WTC11 (cell line): ENCODE measurements around the gene CHN1. TPM values are rescaled to one million over a fixed set of nuclear protein-coding genes. Genes with fewer than 3 reads are reported as not detected.

Source experiments
- ATAC-seq: fragments of 200-7000 bp; cut with Tn5 transposase; 2 replicates; pipeline ENCODE4 v1.10.0; 2021; ENCODE audit warnings: mild to moderate bottlenecking, moderate library complexity
- CTCF ChIA-PET: fragments of 300-600 bp; sonication (Branson Sonifier 250); formaldehyde crosslinking; loops from one replicate; lab custom pipeline; 2021; ENCODE audit warnings: antibody characterized with exemption; lab: Charles Lee
- POLR2A ChIA-PET: fragments of 350-600 bp; sonication (Branson Sonifier 250); formaldehyde crosslinking; loops from one replicate; lab custom pipeline; 2021; ENCODE audit warnings: antibody characterized with exemption; lab: Charles Lee
- DNase-seq: peaks from one replicate; pipeline ENCODE4 v3.0.0; 2021; ENCODE audit warnings: low spot score
- H3K27ac Mint-ChIP-seq: 2 replicates; pipeline ENCODE4 v1.8.0; 2021; ENCODE audit warnings: mixed read lengths
- H3K27me3 Mint-ChIP-seq: 2 replicates; pipeline ENCODE4 v1.8.0; 2021; ENCODE audit warnings: low read depth, mild to moderate bottlenecking, moderate library complexity, mixed read lengths
- H3K36me3 Mint-ChIP-seq: 2 replicates; pipeline ENCODE4 v1.8.0; 2021; ENCODE audit warnings: mixed read lengths
- H3K4me1 Mint-ChIP-seq: 2 replicates; pipeline ENCODE4 v1.8.0; 2022; ENCODE audit warnings: mixed read lengths
- H3K4me3 Mint-ChIP-seq: 2 replicates; pipeline ENCODE4 v1.8.0; 2021; ENCODE audit warnings: mild to moderate bottlenecking, moderate library complexity, mixed read lengths
- H3K9me3 Mint-ChIP-seq: 2 replicates; pipeline ENCODE4 v1.8.0; 2021; ENCODE audit warnings: mixed read lengths
- ATF1 ChIP-seq: sonication (generic); formaldehyde crosslinking; IDR thresholded peaks from 2 replicates; pipeline ENCODE4 v1.8.1; 2023; ENCODE audit warnings: mild to moderate bottlenecking, moderate library complexity, missing genetic modification reagents
- ATF6 ChIP-seq: sonication (generic); formaldehyde crosslinking; IDR thresholded peaks from 2 replicates; pipeline ENCODE4 v1.8.1; 2023; ENCODE audit warnings: mild to moderate bottlenecking, missing genetic modification reagents
- CREB1 ChIP-seq: sonication (generic); formaldehyde crosslinking; IDR thresholded peaks from 2 replicates; pipeline ENCODE4 v1.8.0; 2023; ENCODE audit warnings: mild to moderate bottlenecking, missing genetic modification reagents
- FOXJ3 ChIP-seq: sonication (generic); formaldehyde crosslinking; IDR thresholded peaks from 2 replicates; pipeline ENCODE4 v1.9.0; 2021; ENCODE audit warnings: missing genetic modification reagents, mild to moderate bottlenecking, borderline replicate concordance
- FOXK1 ChIP-seq: sonication (generic); formaldehyde crosslinking; IDR thresholded peaks from 2 replicates; pipeline ENCODE4 v1.8.0; 2022; ENCODE audit warnings: mild to moderate bottlenecking, moderate library complexity, missing genetic modification reagents
- JAZF1 ChIP-seq: fragments of 250-450 bp; sonication (Bioruptor Pico); IDR thresholded peaks from 2 replicates; pipeline ENCODE4 v1.9.0; 2021; ENCODE audit warnings: moderate library complexity, mild to moderate bottlenecking, inconsistent platforms
- JUN ChIP-seq: sonication (generic); formaldehyde crosslinking; IDR thresholded peaks from 2 replicates; pipeline ENCODE4 v1.8.0; 2023; ENCODE audit warnings: mild to moderate bottlenecking, missing genetic modification reagents
- KAT7 ChIP-seq: sonication (generic); formaldehyde crosslinking; IDR thresholded peaks from 2 replicates; pipeline ENCODE4 v1.8.1; 2023; ENCODE audit warnings: missing genetic modification reagents, mild to moderate bottlenecking, borderline replicate concordance
- MXD4 ChIP-seq: fragments of 250-450 bp; sonication (Bioruptor Pico); IDR thresholded peaks from 2 replicates; pipeline ENCODE4 v1.8.0; 2021; ENCODE audit warnings: mild to moderate bottlenecking, moderate library complexity, borderline replicate concordance
- NR3C1 ChIP-seq: sonication (generic); formaldehyde crosslinking; conservative IDR thresholded peaks from 2 replicates; pipeline ENCODE4 v1.8.1; 2023; ENCODE audit warnings: low read depth, mild to moderate bottlenecking, missing genetic modification reagents
- RELA ChIP-seq: sonication (generic); formaldehyde crosslinking; IDR thresholded peaks from 2 replicates; pipeline ENCODE4 v1.8.1; 2022; ENCODE audit warnings: missing genetic modification reagents, mild to moderate bottlenecking, borderline replicate concordance
- STAT6 ChIP-seq: sonication (generic); formaldehyde crosslinking; conservative IDR thresholded peaks from 2 replicates; pipeline ENCODE4 v1.8.1; 2023; ENCODE audit warnings: mild to moderate bottlenecking, low read depth, missing genetic modification reagents, moderate library complexity
- TCF7 ChIP-seq: sonication (generic); formaldehyde crosslinking; IDR thresholded peaks from 2 replicates; pipeline ENCODE4 v1.8.0; 2022; ENCODE audit warnings: mild to moderate bottlenecking, low read depth, missing genetic modification reagents, moderate library complexity
- TEAD1 ChIP-seq: sonication (generic); formaldehyde crosslinking; IDR thresholded peaks from 2 replicates; pipeline ENCODE4 v1.8.0; 2022; ENCODE audit warnings: mild to moderate bottlenecking, missing genetic modification reagents
- USF1 ChIP-seq: sonication (generic); formaldehyde crosslinking; IDR thresholded peaks from 2 replicates; pipeline ENCODE4 v1.8.0; 2022; ENCODE audit warnings: mild to moderate bottlenecking, missing genetic modification reagents
- ZBTB21 ChIP-seq: sonication (generic); formaldehyde crosslinking; IDR thresholded peaks from 2 replicates; pipeline ENCODE4 v1.8.1; 2023; ENCODE audit warnings: mild to moderate bottlenecking, missing genetic modification reagents, borderline replicate concordance
- ZNF121 ChIP-seq: sonication (generic); formaldehyde crosslinking; IDR thresholded peaks from 2 replicates; pipeline ENCODE4 v1.8.0; 2023; ENCODE audit warnings: missing genetic modification reagents
- ZNF232 ChIP-seq: sonication (generic); formaldehyde crosslinking; IDR thresholded peaks from 2 replicates; pipeline ENCODE4 v1.8.0; 2022; ENCODE audit warnings: mild to moderate bottlenecking, missing genetic modification reagents
- ZNF423 ChIP-seq: fragments of 250-450 bp; sonication (Bioruptor Pico); IDR thresholded peaks from 2 replicates; pipeline ENCODE4 v2.1.2; 2022; ENCODE audit warnings: mild to moderate bottlenecking, moderate library complexity
- ZNF671 ChIP-seq: fragments of 250-450 bp; sonication (Bioruptor Pico); IDR thresholded peaks from 2 replicates; pipeline ENCODE4 v1.8.0; 2021; ENCODE audit warnings: mild to moderate bottlenecking
- total RNA-seq: library from RNA; stranded (reverse); gene quantifications from 3 replicates; pipeline ENCODE4 v1.2.3, GENCODE V29; 2021

The CHN1 gene
- total RNA-seq, 1 experiment from 2014 or later = 30.0 TPM

GRCh38 chr2:174824068-174824467 lies 181.1 kb downstream of the CHN1 start:
- Mint-ChIP-seq H3K4me1 (peaks cover 40% of the 10 kb centered on the region), H3K27ac (peak overlapping the region; percentile 54)
- POLR2A ChIA-PET = no interaction called here

GRCh38 chr2:174821628-174822027 lies 183.6 kb downstream of the CHN1 start:
- H3K4me1 Mint-ChIP-seq = peaks cover 23% of the 10 kb centered on the region
- no peak for TF ChIP-seq ATF1 (CRISPR knock-in tag)
- TF ChIP-seq ZBTB21 = no peak
- TF ChIP-seq FOXJ3 (CRISPR knock-in tag) = no peak
- TF ChIP-seq ZNF232 (CRISPR knock-in tag) = no peak
- TF ChIP-seq TCF7 (CRISPR knock-in tag) = no peak
- TF ChIP-seq USF1 = no peak
- TF ChIP-seq ATF6 (CRISPR knock-in tag) = no peak
- TF ChIP-seq MXD4 = no peak
- no peak for TF ChIP-seq JUN (CRISPR knock-in tag)
- no peak for TF ChIP-seq CREB1 (CRISPR knock-in tag)
- no peak for TF ChIP-seq ZNF671 (CRISPR knock-in tag)
- no peak for TF ChIP-seq RELA (CRISPR knock-in tag)
- TF ChIP-seq, all 79 proteins: peak for 0
- ATAC-seq (no peak), DNase-seq (no peak)
- Mint-ChIP-seq H3K27me3 (no peaks in the 10 kb centered on the region), H3K9me3 (peaks cover 22% of the 10 kb centered on the region), H3K27ac (no peak overlapping the region), H3K4me3 (no peak overlapping the region), H3K36me3 (peaks cover 34% of the 10 kb centered on the region)
- POLR2A ChIA-PET = no interaction called here
- CTCF ChIA-PET = no interaction called here

More at GRCh38 chr2:174824068-174824467, 181.1 kb downstream of the CHN1 start:
- no peak overlapping the region for H3K4me3 Mint-ChIP-seq
- peaks cover 22% of the 10 kb centered on the region for H3K9me3 Mint-ChIP-seq
- no peaks in the 10 kb centered on the region for H3K27me3 Mint-ChIP-seq
- peaks cover 34% of the 10 kb centered on the region for H3K36me3 Mint-ChIP-seq
- no peak for DNase-seq
- CTCF ChIA-PET = no interaction called here
- no peak for ATAC-seq
- TF ChIP-seq NR3C1 = no peak

GRCh38 chr2:174820361-174820760 lies 184.8 kb downstream of the CHN1 start:
- peaks cover 34% of the 10 kb centered on the region for H3K36me3 Mint-ChIP-seq
- ATAC-seq = no peak
- TF ChIP-seq JAZF1 (CRISPR knock-in tag) (no peak), ZNF423 (CRISPR knock-in tag) (no peak), TEAD1 (CRISPR knock-in tag) (no peak), STAT6 (no peak), ZNF121 (CRISPR knock-in tag) (no peak), FOXK1 (no peak), KAT7 (CRISPR knock-in tag) (no peak)
- peaks cover 22% of the 10 kb centered on the region for H3K9me3 Mint-ChIP-seq
- POLR2A ChIA-PET = no interaction called here
- H3K4me3 Mint-ChIP-seq = no peak overlapping the region
- H3K27ac Mint-ChIP-seq = 0 out of 2 replicates have a peak overlapping the region, but pooled peaks have one; percentile 65
- CTCF ChIA-PET = no interaction called here
- H3K4me1 Mint-ChIP-seq = peaks cover 15% of the 10 kb centered on the region
- H3K27me3 Mint-ChIP-seq = no peaks in the 10 kb centered on the region
- no peak for DNase-seq
